ENCODE data around the gene PDP2.

Gene PDP2

GRCh38 chr16:66920924-66921680, 40.8 kb downstream of the PDP2 start:
- TF ChIP-seq CTCF (IDR thresholded peaks at IDR 0.05; ENCODE audit: insufficient read depth, missing control alignments) = no peak
- FAIRE-seq = no peak
- no peak for DNase-seq (ENCODE audit: insufficient read length, low spot score)

- DNase-seq (ENCODE audit: insufficient read length, low spot score) = no peak
- TF ChIP-seq CTCF (IDR thresholded peaks at IDR 0.05; ENCODE audit: insufficient read depth, missing control alignments) = no peak
- FAIRE-seq = no peak
These were observed 41.6 kb downstream of the PDP2 start for GRCh38 chr16:66921729-66922450.

- no peak for TF ChIP-seq CTCF (IDR thresholded peaks at IDR 0.05; ENCODE audit: insufficient read depth, missing control alignments)
- peak; percentile 81 for DNase-seq (ENCODE audit: insufficient read length, low spot score)
- FAIRE-seq = no peak
These were observed 43.0 kb downstream of the PDP2 start for GRCh38 chr16:66923247-66923731.

GRCh38 chr16:66923866-66924265, 43.6 kb downstream of the PDP2 start:
- no peak for FAIRE-seq
- no peak for TF ChIP-seq CTCF (IDR thresholded peaks at IDR 0.05; ENCODE audit: insufficient read depth, missing control alignments)

GRCh38 chr16:66924527-66925321, 44.4 kb downstream of the PDP2 start:
- no peak for TF ChIP-seq CTCF (IDR thresholded peaks at IDR 0.05; ENCODE audit: insufficient read depth, missing control alignments)
- FAIRE-seq (no peak), DNase-seq (ENCODE audit: insufficient read length, low spot score) (no peak)

More at GRCh38 chr16:66923866-66924265, 43.6 kb downstream of the PDP2 start:
- DNase-seq (ENCODE audit: insufficient read length, low spot score) = no peak

GRCh38 chr16:66925322-66925840, 45.1 kb downstream of the PDP2 start, which contains the start of gene RRAD:
TSS of gene RRAD (minus strand) at chr16:66925535. CDS start at chr16:66925179, 356 bp downstream.
- DNase-seq (ENCODE audit: insufficient read length, low spot score) (no peak), FAIRE-seq (no peak)
- TF ChIP-seq CTCF (IDR thresholded peaks at IDR 0.05; ENCODE audit: insufficient read depth, missing control alignments) = no peak
